ENCODE data around the gene PFN1. TPM values are rescaled to one million over a fixed set of nuclear protein-coding genes. Genes with fewer than 3 reads are reported as not detected.

The PFN1 gene
- total and polyA plus RNA-seq, 9 of the 15 experiments (the other 6 are each of a cell fraction or from before 2014, with no cell fraction given), result 60.5 to 1,479 (median 456) TPM

GRCh38 chr17:4948166-4948930 lies at the start of gene PFN1 (continued):
- TF ChIP-seq ZNF197 (CRISPR knock-in tag; IDR thresholded peaks at IDR 0.05; ENCODE audit: low read depth) (no peak), PRPF4 (IDR thresholded peaks at IDR 0.05; ENCODE audit: insufficient read depth, low read depth, low read length, poor library complexity, severe bottlenecking) (no peak), BACH1 (tag; IDR thresholded peaks at IDR 0.05) (no peak), FOSL1 (tag; conservative IDR thresholded peaks at IDR 0.05) (peak; percentile 36; the same call in 1 of the 2 replicates), RBBP5 (IDR thresholded peaks at IDR 0.05; ENCODE audit: borderline replicate concordance, insufficient read depth, low read length, poor library complexity, severe bottlenecking) (peak; percentile 44), XRCC5 (IDR thresholded peaks at IDR 0.05; ENCODE audit: low read depth, low read length) (no peak), MYNN (IDR thresholded peaks at IDR 0.05) (no peak), MYNN (CRISPR knock-in tag; IDR thresholded peaks at IDR 0.05) (no peak), LCOR (CRISPR knock-in tag; IDR thresholded peaks at IDR 0.05) (no peak), MYC (IDR thresholded peaks at IDR 0.05; ENCODE audit: low read depth, low read length) (no peak), MYC (CRISPR knock-in tag; IDR thresholded peaks at IDR 0.05; ENCODE audit: borderline replicate concordance, low read depth) (no peak), SRSF7 (optimal IDR thresholded peaks at IDR 0.05; ENCODE audit: low read depth, low read length) (no peak), PHF21A (IDR thresholded peaks at IDR 0.05; ENCODE audit: borderline replicate concordance, low read depth) (no peak), NFIX (CRISPR knock-in tag; IDR thresholded peaks at IDR 0.05; ENCODE audit: low read depth) (no peak), SETDB1 (IDR thresholded peaks at IDR 0.05; ENCODE audit: low read length) (no peak), ZC3H4 (CRISPR knock-in tag; IDR thresholded peaks at IDR 0.05; ENCODE audit: borderline replicate concordance) (no peak), PATZ1 (CRISPR knock-in tag; IDR thresholded peaks at IDR 0.05; ENCODE audit: borderline replicate concordance) (no peak), NR2C2 (CRISPR knock-in tag; IDR thresholded peaks at IDR 0.05) (0 out of 2 replicates have a peak, but pooled peaks have one; percentile 16), NR2C2 (tag; IDR thresholded peaks at IDR 0.05) (no peak), KHSRP (IDR thresholded peaks at IDR 0.05) (no peak), MTA2 (IDR thresholded peaks at IDR 0.05; ENCODE audit: low read depth) (peak; percentile 29; the same call in 1 of the 2 replicates), HMG20A (CRISPR knock-in tag; conservative IDR thresholded peaks at IDR 0.05) (no peak), EHMT2 (IDR thresholded peaks at IDR 0.05) (no peak), HNRNPH1 (optimal IDR thresholded peaks at IDR 0.05; ENCODE audit: low read depth, low read length) (no peak), KLF6 (CRISPR knock-in tag; IDR thresholded peaks at IDR 0.05; ENCODE audit: borderline replicate concordance) (no peak), MXI1 (IDR thresholded peaks at IDR 0.05; ENCODE audit: low read depth, low read length) (no peak), ZNF431 (CRISPR knock-in tag; IDR thresholded peaks at IDR 0.05) (no peak), DDX20 (tag; IDR thresholded peaks at IDR 0.05; ENCODE audit: low read depth) (no peak)
